HG03064 (cell line): ENCODE results near the gene VAT1L.

Experiments used
- ATAC-seq: cut with Tn5 transposase; IDR thresholded peaks from one replicate; pipeline ENCODE4 v1.9.1; 2021; ENCODE audit warnings: low read depth; ENCODE audit not compliant: unreplicated experiment

VAT1L gene

DNA sequence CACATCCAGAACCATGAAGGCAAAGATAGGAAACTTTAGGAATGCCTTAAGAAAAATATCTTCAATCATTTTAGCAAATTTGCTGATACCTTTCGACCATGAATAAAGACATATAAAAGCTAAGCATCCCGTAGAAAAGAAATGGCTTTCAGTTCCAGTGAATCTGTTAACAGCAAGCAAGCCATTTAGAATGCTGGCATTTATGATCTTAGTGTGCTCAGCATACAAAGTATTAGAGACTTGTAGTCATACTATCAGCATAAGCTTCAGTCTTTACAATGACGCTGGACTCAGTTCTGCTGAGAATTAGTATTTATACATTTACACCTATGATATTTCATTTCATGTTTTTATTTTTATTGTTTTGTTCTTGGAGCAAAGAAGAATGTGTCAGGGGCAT, 38.7 kb downstream of the VAT1L start:
- no peak for ATAC-seq

DNA sequence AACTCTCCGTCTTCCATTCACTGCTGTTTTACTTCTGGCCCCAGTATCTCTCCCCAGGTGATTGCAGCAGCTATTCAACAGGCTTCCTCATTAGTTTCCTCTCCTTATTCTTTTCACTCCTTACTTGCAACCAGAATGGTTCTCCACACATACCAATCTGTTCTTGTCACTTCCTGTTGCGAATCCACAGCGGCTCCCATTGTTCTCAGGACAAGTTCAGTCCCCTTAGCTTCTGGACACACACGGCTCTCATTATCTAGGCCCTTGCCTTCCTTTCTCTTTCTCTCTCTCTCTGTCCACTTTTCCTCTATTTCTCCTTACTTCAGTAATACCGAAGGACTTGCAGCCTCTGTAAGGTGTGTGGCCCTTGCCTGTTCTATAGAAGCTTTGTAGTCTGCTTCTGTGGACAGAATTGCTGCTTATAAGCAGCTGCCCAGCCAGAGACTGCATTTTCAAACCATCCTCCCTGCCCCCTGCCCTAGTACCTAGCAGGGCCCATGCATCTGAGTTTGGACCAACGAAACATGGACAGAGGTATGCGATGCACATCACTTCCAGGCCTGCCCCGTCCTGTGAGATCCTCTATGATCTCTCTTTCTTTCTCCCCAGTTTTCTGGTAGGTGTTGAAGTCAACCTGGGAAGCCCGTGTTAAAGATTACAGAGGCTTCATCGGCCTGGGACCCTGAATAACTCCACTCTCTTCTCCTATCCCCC, 45.7 kb downstream of the VAT1L start:
- no peak for ATAC-seq

DNA sequence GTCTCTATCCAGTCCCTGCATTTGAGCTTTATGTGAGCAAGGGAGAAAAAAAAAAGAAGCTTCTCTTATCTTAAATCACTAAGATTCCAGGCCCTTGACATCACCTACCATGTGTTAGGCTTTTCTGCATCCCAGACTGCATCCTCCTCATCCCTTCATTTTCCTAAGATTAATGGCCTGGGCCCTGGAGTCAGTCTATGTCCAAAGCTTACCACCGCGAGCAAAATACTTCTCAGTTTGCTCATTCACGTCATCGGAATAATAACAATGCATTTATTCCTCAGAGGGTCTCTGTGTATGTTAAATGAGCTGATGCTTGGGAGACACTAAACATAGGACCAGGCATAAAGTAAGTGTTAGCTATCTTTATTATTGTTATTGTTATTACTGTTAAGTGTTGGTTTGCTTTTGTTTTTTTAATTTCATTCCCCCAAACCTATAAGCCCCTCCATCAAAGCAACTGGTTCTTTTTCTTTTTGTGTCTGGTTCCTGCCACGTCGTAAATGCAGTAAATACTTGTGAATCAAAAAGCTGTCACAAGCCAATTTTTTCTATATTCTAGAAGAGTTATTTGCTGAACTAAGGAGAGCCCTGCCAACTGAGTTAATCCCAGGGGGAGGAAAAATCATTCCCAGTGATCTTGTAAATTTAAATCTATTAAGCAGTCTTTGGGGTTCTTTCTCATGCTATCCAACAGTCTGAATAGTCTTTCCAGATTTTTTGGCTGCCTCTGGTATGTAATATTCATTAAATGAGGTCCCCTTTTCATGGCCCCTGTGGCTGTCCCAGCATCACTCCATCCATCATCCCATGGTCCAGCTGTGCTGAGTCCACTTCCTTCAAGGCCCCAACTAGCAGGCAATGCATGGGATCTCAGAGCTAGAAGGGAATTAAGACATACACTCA, 46.5 kb downstream of the VAT1L start:
- ATAC-seq, result no peak

DNA sequence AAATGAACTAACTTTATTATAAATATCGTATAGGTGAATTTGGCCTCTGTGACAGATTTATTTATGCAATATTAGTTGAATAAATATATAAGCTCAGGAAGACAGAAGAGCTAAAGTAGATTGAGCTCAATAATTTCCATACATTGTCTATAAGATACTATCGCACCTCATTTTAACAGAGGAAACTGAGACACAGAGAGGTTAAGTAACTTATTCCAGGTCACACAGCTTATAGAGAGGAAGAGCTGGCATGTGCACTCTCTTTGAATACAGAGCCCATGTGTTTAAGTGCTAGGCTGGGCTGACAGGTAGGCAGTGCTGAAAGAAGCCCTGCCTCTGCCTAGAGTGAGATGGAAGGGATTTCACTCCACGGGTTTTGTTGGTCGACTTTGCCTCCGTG, 48.4 kb downstream of the VAT1L start:
- no peak for ATAC-seq

DNA sequence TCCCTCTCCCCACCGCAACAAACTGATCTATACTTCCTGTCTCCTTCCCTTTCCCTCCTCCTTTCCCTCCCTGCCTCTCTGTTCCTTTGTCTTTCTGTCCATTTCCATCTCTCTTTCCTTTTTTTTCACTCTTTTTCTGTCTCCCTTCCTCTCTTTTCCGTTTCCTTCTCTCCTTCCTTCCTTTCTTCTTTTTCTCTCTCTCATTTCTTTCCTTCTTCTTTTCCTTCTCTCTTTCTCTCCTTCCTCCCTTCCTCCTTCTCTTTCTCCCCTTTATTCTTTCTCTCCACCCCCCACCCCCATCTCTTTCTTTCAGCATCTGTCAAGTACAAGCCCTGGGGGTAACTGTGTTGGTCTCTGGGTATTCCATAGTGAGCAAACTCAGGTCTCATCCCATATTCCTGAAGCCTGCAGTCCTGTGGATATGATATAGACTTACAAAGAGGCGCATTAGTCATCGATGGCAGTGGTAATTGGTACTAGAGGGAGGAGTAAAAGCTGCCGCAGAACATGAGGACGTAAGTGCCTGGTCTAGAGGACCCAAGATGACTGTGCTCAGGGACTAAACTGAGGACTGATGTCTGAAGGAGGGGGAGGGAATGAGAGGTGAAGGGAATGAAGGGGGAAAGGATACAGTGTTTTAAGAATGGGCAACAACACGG, 50.4 kb downstream of the VAT1L start:
- ATAC-seq, result no peak

DNA sequence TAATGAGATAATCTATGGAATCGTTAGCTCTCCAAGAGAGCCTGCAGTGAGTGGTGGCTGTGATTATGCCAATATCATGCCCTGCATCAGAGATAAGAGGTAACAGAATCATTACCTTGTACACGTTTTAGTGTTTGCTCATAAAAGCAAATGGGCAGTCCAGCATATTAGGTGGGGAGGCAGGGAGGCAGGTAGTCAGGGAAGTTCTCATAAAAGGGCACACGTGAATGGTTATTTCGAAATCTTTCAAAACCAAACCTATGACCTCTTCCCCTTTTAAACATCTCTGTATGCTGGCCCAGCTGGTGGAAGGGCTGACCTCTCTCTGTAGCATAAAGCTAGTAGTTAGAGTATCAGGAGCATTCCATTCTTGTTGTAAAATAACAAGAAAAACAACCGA, 51.7 kb downstream of the VAT1L start:
- no peak for ATAC-seq

DNA sequence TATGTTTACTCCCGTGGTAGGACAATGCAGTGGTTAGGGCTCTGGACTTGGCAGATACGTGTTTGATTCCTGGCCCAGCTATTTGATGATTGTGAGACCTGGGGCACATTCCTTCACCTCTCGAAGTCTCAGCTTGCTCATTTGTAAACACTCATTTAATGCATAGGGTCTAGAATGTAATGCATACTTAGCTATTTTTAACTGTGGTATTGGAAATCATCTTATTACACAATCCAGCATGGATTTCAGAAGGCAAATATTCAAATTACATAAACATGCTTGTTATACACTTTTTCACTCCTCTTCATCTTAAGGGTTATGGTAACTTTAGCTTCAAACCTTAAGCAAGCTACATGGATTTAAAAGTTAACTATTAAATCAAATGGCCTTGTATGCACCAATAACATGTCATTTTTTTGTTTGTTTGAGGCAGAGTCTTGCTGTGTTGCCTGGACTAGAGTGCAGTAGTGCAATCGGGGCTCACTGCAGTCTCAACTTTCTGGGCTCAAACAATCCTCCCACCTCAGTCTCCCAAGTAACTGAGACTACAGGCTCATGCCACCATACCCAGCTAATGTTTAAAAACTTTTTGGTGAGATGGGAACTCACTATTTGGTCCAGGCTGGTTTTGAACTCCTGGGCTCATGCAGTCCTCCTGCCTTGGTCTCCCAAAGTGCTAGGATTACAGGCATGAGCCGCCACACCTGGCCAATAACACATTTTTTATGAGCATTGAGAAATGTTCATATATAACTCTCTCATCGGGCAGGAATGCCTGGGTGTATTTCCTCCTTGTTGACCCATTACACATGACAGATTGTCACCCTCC, 52.5 kb downstream of the VAT1L start:
- ATAC-seq, result no peak

DNA sequence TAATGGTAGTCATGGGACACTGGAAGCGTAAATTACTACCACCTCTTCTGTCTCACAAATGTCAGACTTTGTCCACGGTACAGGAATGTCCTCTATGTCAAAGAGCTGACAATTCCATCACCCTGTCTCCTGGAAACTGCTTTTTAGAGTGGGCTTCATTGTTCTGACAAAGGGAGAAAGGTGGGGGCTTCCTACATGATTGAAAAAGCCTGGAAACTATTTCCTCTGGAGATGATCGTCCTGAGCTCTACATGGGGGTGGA, 53.1 kb downstream of the VAT1L start:
- ATAC-seq, result no peak

DNA sequence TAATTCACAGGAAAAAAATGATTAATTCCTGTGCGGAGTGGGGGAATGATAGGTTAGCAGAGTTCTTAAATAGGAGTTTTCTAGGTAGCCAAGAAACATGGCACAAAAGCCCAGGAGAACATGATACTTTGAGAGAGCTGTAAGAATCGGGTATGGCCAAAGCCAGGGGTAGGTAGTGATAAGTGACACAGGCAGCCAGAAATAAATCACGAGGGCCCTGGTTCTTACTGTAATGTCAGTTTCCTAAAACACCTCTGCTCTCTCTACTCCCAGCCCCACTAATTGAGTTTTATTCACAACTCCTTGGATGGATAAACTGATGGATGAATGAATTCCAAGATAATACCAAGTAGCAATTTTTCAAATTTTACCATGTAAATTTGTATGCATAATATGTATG, 54.1 kb downstream of the VAT1L start:
- ATAC-seq, result no peak

DNA sequence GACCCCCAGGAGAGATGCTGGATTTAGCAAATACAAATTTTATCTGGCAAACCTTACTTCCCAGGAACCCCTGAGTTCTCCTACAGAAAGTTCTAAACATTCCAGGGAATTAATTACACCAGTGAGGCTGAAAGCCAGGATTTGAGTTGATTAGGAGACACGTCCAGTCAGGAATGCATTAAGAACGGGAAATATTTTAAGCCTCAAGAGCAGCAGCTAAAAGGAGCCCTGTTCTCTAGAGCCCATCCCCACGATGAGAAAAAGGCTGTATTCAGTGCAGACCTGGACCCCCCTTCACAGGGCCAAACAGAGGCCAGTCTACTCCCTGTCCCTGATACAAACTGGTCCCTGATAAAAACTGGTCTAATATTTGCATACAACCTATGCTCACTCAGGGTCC, 55.0 kb downstream of the VAT1L start:
- ATAC-seq, result no peak

DNA sequence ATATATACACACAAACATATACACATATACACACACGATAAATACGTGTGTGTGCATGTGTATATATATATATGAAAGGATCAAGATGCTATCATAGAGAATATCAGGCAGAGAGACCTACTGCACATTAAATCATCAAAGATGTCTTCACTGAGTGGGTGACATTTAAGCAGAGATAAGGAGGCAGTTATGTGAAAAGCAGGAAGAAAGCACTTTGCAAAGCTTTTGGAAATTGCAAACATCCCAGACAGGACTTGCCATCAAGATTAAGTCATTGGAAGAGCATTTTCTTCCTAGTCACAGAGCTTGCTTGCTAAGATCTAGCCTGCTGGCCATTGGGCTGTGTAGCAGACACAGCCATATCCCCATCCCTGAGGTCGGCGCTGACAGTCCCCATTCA, 56.4 kb downstream of the VAT1L start:
- ATAC-seq, result no peak

DNA sequence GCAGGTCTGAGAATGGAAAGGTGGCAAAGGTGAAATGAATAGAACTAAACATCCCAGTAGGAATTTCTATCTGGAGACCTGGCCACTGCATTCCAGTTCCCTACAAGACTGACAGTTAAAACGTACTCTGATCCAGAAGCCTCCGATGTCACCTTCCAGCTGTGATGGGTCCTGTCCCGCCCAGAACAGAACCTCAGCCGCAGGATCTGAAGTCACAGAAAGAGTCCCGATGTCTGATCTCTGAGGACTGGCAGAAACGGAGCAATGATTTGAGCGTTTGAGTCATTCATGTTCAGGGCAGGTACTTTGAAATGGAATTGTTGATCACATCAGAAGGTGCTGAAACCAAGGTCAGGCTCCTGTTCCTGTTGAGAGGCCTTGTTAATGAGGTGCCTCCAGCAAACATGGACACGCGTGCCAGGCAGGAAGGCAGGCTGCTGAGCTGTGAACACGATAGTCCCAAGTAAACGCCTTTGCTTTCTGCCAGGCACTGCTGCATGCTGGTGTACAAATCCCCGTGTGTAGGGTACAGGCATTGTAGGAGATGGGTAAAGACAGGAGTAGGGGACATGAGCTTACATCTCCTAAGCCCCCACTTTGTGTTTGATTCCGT, 61.4 kb downstream of the VAT1L start:
- ATAC-seq, result no peak

DNA sequence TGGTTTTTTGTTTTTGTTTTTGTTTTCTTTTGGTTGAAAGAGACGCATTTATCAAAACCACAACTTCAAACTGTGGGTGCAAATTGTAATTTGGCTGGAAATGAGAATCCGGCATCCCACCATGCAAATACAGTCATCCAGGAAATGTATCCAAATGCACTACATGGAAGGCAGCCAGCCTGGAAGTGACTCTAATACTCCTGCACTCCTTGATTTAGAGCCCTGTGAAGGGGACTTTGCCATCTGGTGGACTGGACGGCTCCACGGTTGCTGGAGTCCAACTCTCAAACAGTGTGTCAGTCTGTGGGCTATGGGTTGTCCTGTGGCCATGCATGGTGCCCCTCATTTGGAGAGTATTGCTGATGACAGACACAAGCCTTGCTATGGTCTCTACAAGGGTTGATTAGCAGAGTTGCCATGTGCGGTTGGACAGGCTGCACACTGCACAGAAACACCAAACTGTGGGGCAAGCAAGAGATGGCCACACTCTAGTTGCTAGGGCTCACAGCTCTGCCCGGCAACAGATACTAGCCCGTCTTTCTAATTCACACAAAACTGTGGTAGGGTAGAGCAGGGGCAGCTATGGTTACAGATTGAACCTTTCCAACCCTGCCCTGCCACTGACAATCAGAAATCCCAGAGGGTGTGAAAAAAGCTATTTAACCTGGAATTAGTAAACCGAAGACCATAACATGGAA, 62.4 kb downstream of the VAT1L start:
- no peak for ATAC-seq

DNA sequence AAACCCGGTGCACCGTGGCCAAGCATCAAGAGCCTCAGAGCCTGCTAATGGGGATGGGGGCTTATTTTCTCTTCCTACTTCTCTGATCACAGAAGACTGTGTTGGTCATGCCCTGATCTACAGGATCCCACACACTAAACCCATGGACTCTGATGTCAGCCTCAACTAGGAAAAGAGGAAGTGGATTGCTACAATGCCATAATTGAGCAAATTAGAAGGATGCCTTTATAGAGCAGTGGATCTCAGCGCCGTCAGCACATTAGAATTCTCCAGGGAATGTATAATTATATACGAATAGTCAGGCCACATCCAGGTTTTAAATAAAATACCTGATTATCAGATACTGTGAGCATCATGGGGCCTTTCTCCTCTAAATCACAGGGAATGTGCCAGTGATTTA, 64.8 kb downstream of the VAT1L start:
- no peak for ATAC-seq

DNA sequence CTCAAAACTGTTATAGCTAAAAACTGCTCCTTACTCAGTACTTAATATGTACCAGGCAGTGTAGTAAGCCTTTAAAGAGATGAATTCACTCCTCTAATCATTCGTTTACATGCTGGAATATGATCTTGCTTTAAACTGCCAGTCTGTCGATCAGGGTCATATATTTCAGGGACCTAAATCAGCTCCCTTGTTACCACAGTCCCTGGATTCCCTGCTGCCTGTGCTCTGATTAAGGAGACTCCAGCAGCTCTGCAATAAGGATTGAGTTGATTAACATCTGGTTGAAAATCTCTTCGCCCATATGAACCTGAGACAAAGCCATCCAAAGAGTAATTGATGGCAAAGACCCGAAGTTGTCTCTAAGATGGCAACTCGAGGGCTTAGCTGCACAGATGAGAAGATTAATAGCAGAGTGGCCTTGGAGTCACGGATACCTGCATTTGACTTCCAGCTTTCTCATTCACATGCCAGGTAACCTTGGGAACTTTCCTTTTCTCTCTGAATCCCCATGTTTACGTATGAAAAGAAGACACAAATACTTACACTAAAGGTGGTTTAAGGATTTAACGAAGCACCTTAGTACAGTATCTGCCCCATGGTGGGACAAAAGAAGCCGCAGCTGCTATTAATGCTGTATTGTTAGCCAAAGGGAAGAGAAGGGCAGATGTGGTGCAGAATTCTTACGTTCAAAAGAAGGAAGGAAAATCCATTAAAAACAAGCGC, 68.2 kb downstream of the VAT1L start:
- ATAC-seq, result no peak

DNA sequence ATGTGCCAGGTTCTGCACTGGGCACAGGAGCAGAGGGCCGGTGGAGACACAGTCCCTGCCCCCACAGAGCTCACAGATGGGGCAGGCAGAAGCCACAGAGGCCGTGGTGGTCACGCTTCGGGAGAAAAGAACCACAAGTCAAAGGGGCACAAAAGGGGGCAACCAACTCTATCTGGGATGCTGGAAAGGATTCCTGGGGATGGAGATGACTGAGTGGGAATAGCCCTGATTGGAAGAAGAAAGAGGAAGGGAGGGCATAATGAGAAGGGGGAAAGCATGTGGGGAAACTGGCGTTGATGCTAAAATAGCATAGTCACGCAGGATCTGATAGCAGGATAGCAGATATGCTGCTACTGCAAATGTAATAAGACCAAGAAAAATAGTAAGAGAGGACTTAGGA, 69.7 kb downstream of the VAT1L start:
- ATAC-seq, result no peak

DNA sequence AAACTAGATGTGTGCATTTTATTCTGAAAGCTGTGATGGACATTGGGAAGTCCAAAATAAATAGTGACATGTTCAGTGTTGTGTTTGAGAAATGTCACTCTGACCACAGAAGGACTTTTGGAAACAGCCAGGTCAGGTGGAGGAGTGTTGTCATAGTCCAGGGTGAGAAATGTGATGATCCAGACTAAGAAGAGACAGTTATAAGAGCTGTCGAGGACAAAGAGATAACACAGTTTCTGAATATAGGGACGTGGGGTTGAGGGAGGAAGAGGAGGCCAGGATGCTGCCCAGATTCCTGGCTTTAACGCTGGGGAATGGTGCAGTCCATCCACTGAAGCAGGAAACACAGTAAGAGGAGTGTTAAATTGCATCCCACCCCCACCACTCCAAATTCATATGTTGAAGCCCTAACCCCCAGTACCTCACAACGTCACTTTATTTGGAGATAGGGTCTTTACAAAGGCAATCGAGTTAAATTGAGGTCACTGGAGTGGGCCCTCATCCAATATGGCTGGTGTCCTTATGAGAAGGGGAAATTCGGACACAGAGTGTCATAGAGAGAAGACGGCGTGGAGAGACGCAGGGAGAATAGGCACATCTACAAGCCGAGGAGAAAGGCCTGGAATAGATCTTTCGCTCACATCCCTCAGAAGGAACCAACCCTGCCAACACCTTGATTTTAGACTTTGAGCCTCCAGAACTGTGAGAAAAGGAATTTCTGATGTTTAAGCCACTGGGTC, 71.3 kb downstream of the VAT1L start:
- no peak for ATAC-seq

DNA sequence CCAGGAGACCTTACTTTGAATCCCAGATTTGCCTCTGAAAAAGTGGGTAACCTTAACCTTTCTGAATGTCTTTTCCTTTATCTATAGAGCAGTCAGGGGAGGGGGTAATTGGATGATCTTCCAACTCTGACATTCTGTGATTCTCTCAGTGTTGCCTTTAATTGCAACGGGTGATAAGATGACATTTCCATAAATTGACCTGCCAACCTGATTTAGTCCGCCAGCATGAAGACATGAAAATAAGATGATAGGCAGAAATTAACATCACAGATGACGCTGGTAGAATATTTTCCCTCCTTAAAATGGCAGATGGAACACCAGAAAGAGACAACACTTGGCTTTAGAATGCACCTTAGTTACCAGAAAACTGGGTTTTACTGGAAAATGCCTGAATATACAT, 72.6 kb downstream of the VAT1L start:
- ATAC-seq, result no peak

DNA sequence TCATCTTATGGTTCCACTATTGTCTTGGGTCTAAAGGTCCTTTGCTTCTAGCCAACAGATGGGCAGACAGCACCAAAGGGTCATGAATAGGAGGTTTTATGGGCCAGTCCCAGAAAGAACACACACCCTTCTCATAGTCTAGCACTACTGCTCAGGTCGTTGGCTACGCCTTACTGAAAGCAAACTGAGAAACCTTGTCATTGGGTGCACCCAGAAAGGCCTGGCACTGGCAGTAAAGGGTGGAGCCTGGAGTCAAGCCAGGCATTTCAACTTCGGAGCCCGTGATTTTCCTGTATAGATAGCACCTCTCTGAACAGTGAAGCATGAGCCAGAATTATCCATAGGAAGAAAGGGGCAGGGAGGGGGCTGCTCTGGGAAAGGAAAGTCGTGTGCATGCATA, 74.9 kb downstream of the VAT1L start:
- ATAC-seq, result no peak
